Gastroesophageal sphincter (tissue), 4 donors: ENCODE results near the gene PGM2L1. TPM values are rescaled to one million over a fixed set of nuclear protein-coding genes. Genes with fewer than 3 reads are reported as not detected.
"Not testable (repeated sequence)": the region's sequence is repeated elsewhere in the genome, so short reads cannot be mapped to it uniquely, and the experiment has no call there.

ENCODE experiments used
- ATAC-seq: fragments of 150-250 bp; one replicate; pipeline ENCODE4 v1.9.1; 2016; ENCODE audit warnings: mild to moderate bottlenecking, moderate library complexity
- H3K27ac ChIP-seq, 4 donors: fragments of 200-600 bp; sonication (generic) in 3 of 4; 1 replicate in 3 of 4; 2 replicates in 1 of 4; pipeline ENCODE4 v1.5.1; 2016 to 2019
- H3K27me3 ChIP-seq: fragments of 200-600 bp; sonication (generic); one replicate; pipeline ENCODE4 v1.5.1; 2019
- H3K36me3 ChIP-seq, 2 donors: fragments of 200-600 bp; sonication (generic); one replicate each; pipeline ENCODE4 v1.5.1; 2019; ENCODE audit warnings: control low read depth in 1 of 2
- H3K4me1 ChIP-seq, 3 donors: fragments of 200-600 bp; sonication (generic); 1 replicate in 2 of 3; 2 replicates in 1 of 3; pipeline ENCODE4 v1.5.1; 2016 to 2019; ENCODE audit warnings: control low read depth in 2 of 3
- H3K4me3 ChIP-seq, 2 donors: fragments of 200-600 bp; sonication (generic); one replicate each; pipeline ENCODE4 v1.5.1; 2019; ENCODE audit warnings: mild to moderate bottlenecking in 1 of 2, moderate library complexity in 1 of 2
- H3K9me3 ChIP-seq, 3 donors: fragments of 200-600 bp; sonication (generic); one replicate each; pipeline ENCODE4 v1.5.1; 2017 to 2019; ENCODE audit warnings: control low read depth in 2 of 3
- CTCF ChIP-seq, 4 experiments: fragments of 200-600 bp in 2 of 4; fragments of 450-650 bp in 2 of 4; sonication (generic) in 1 of 4; IDR thresholded peaks; one replicate each; pipeline ENCODE4 v1.5.1; 2017 to 2019; ENCODE audit warnings: antibody characterized with exemption in 4 of 4, mild to moderate bottlenecking in 2 of 4, moderate library complexity in 2 of 4
- EP300 ChIP-seq: sonication (generic); formaldehyde crosslinking; IDR thresholded peaks from one replicate; pipeline ENCODE4 v1.6.1; 2017; ENCODE audit warnings: antibody characterized with exemption, mild to moderate bottlenecking
- POLR2A ChIP-seq, 2 donors: fragments of 450-650 bp; IDR thresholded peaks; one replicate each; pipeline ENCODE4 v1.6.1; 2017; ENCODE audit warnings: antibody characterized with exemption in 2 of 2, mild to moderate bottlenecking in 2 of 2, moderate library complexity in 1 of 2
- POLR2AphosphoS5 ChIP-seq: sonication (generic); formaldehyde crosslinking; IDR thresholded peaks from one replicate; pipeline ENCODE4 v1.6.1; 2017; ENCODE audit warnings: antibody characterized with exemption
- WGBS, 2 donors: methylation state at CpG; one replicate each; pipeline ENCODE4 v1.1.5; 2018; ENCODE audit warnings: low coverage in 1 of 2; 5-methylcytosine and 5-hydroxymethylcytosine counted together
- total RNA-seq, 4 donors: library from RNA; depleted of rRNA; stranded (reverse); fragments of >200 nt; gene quantifications; one replicate each; pipeline ENCODE4 v1.1.0, GENCODE V29; 2016

PGM2L1 gene
- total RNA-seq, 4 donors from 2014 or later, result 1.2 to 7.8 (median 4.9) TPM

DNA sequence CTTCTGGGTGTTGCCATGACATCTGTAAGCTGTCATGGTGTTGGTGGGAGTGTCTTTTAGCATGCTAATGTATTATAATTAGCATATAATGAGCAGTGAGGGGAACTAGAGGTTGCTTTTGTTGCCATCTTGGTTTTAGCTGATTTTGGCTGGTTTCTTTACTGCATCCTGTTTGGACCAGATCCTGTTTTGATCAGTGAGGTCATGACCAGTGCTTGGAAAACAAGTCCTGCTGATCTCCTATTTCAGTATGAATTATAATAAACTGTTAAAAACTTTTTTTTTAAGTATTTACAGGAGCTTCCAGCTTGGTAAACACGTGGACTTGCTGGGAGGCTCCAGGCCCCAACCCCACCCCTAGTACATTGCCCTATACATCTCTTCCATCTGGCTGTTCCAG, 56.3 kb downstream of the PGM2L1 start:
- Histone ChIP-seq H3K27ac (no peak overlapping the region), H3K27me3 (no peaks in the 10 kb centered on the region), H3K4me1 (no peaks in the 10 kb centered on the region), H3K9me3 (no peaks in the 10 kb centered on the region), H3K36me3 (peaks cover 0 to 10% of the 10 kb centered on the region in 2 donors), H3K4me3 (no peak overlapping the region)
- ATAC-seq, result no peak
- WGBS, 2 donors, result 25 to 53% methylated on average over 1 of the region's 1 CpG
- TF ChIP-seq CTCF (IDR thresholded peaks at IDR 0.05) (no peak), POLR2A (IDR thresholded peaks at IDR 0.05) (no peak), EP300 (no peak), POLR2AphosphoS5 (no peak)

DNA sequence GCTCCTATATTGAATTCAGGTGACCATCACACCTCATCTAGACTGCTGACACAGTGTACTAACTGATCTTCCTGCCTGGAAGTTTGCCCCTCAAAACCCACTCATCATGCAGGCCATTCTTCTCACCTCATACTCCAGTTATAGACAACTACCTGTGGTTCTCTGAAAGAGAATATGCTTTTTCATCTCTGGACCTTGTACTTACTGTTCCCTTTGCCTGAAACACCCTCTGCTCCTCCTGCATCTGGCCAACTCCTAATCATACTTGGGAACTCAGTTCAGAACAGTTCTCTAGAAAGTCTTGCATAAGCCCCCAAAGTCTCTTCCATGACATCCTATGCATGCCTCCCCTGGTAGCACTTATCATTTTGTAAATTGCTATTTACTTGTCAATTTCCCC, 58.6 kb downstream of the PGM2L1 start:
- H3K4me1 ChIP-seq, result no peaks in the 10 kb centered on the region
- H3K27ac ChIP-seq, result no peak overlapping the region
- ATAC-seq, result no peak
- H3K36me3 ChIP-seq, result peaks cover 0 to 12% of the 10 kb centered on the region in 2 donors
- no peaks in the 10 kb centered on the region for H3K9me3 ChIP-seq
- H3K4me3 ChIP-seq, result no peak overlapping the region
- no peaks in the 10 kb centered on the region for H3K27me3 ChIP-seq
- no peak for TF ChIP-seq CTCF (IDR thresholded peaks at IDR 0.05)
- no peak for TF ChIP-seq EP300
- no peak for TF ChIP-seq POLR2AphosphoS5
- no peak for TF ChIP-seq POLR2A (IDR thresholded peaks at IDR 0.05)

DNA sequence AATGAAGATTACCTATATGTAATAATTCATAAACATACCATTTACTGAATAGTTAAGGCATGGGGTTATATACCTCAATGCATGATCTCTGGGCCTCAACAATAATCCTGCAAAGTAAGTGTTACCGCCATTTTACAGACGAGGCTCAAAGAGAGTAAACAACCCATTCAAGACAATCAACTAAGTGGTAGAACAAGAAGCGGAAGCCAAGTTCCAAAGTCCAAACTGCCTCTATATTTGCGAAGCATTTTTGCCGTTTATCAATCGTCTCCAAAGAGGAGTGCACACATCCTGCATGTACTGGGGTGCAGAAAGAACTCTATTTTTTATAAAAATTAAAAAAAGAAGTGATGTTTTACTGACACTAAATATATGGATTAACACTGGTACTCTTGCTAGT, 59.3 kb downstream of the PGM2L1 start:
- no peak overlapping the region for H3K27ac ChIP-seq
- no peaks in the 10 kb centered on the region for H3K9me3 ChIP-seq
- no peaks in the 10 kb centered on the region for H3K4me1 ChIP-seq
- peaks cover 0 to 12% of the 10 kb centered on the region in 2 donors for H3K36me3 ChIP-seq
- WGBS, 2 donors, result 61 to 82% methylated on average over 6 of the region's 6 CpGs
- no peaks in the 10 kb centered on the region for H3K27me3 ChIP-seq
- H3K4me3 ChIP-seq, result no peak overlapping the region
- no peak for ATAC-seq
- TF ChIP-seq CTCF (IDR thresholded peaks at IDR 0.05) (no peak), POLR2AphosphoS5 (no peak), POLR2A (IDR thresholded peaks at IDR 0.05) (no peak), EP300 (no peak)

DNA sequence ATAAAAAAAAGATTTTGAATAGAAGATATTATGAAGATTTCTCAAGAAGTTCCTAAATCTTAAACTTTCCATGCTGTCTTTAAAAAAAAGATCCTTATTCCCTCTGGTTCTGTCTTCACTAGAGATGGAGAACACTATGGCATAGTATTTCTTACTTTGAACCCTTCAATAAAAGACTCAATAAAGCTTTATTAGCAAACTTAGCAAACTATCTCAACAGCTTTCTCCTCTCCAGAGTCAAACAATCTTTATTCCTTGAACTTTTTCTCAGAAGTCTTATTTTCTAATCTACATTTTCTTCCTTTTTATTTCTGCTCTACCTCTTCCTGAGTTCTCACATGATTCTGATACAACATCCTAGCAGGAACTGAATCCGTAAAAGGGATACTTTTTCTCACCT, 65.0 kb downstream of the PGM2L1 start:
- Histone ChIP-seq H3K4me1 (peaks cover 0 to 5% (median 0%) of the 10 kb centered on the region in 3 donors), H3K27me3 (no peaks in the 10 kb centered on the region), H3K4me3 (no peak overlapping the region), H3K36me3 (peaks cover 0 to 12% of the 10 kb centered on the region in 2 donors), H3K27ac (no peak overlapping the region), H3K9me3 (no peaks in the 10 kb centered on the region)
- ATAC-seq, result no peak
- 93 to 100% methylated on average over 1 of the region's 1 CpG for whole genome bisulfite sequencing, 2 donors
- no peak for TF ChIP-seq POLR2AphosphoS5
- no peak for TF ChIP-seq CTCF (IDR thresholded peaks at IDR 0.05)
- TF ChIP-seq EP300, result no peak
- TF ChIP-seq POLR2A (IDR thresholded peaks at IDR 0.05), result no peak

DNA sequence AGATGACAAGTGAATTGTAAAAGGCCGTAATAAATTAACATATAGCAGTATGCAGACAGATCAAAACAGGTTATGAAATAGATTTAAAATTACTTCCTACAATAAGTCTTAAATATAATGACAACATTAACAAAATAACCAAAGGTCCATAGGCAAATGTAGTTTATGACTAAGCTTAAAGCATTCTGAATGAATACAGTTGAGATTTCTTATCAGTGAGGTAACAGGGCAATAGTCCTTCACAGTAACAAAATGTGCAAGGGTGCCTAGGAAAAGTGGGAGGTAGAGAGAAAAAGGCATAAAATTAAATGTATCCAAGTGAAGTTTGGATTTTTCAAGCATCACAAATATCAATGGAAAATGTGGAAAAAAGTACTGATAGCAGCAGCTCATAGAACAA, 65.9 kb downstream of the PGM2L1 start:
- no peak overlapping the region for H3K27ac ChIP-seq
- TF ChIP-seq POLR2AphosphoS5 (no peak), CTCF (IDR thresholded peaks at IDR 0.05) (no peak), EP300 (no peak), POLR2A (IDR thresholded peaks at IDR 0.05) (no peak)
- H3K4me3 ChIP-seq, result no peak overlapping the region
- H3K36me3 ChIP-seq, result peaks cover 0 to 7% of the 10 kb centered on the region in 2 donors
- no peak for ATAC-seq
- no peaks in the 10 kb centered on the region for H3K27me3 ChIP-seq
- 100% methylated on average over 1 of the region's 1 CpG for WGBS, 2 donors
- no peaks in the 10 kb centered on the region for H3K9me3 ChIP-seq
- peaks cover 0 to 6% (median 0%) of the 10 kb centered on the region in 3 donors for H3K4me1 ChIP-seq

- not testable (repeated sequence) for H3K27ac ChIP-seq, H3K27me3 ChIP-seq, H3K36me3 ChIP-seq, ATAC-seq, H3K4me3 ChIP-seq, H3K9me3 ChIP-seq
- H3K4me1 ChIP-seq, result peaks cover 3 to 19% (median 12%) of the 10 kb centered on the region in 3 donors
- WGBS, 2 donors, result 42 to 90% methylated on average over 2 to 6 of the region's 6 CpGs
These were observed 67.2 kb downstream of the PGM2L1 start for GRCh38 chr11:74331000-74331399.
